Tibial nerve (tissue), 4 donors: ENCODE results near the gene DIP2B.

ENCODE experiments used
- EP300 ChIP-seq, 2 donors: sonication (generic); formaldehyde crosslinking; IDR thresholded peaks; one replicate each; pipeline ENCODE4 v1.6.1; 2017; ENCODE audit warnings: antibody characterized with exemption in 2 of 2, mild to moderate bottlenecking in 1 of 2
- TF ChIP-seq, protein P1 (sequence below), 5 experiments: fragments of 200-600 bp in 3 of 5; fragments of 450-650 bp in 2 of 5; sonication (generic) in 3 of 5; IDR thresholded peaks; one replicate each; pipeline ENCODE4 v1.5.1; 2016 to 2019; ENCODE audit warnings: antibody characterized with exemption in 5 of 5, mild to moderate bottlenecking in 3 of 5, moderate library complexity in 2 of 5

- no peak for TF ChIP-seq EP300 (IDR thresholded peaks at IDR 0.05)
- TF ChIP-seq, protein P1, sequence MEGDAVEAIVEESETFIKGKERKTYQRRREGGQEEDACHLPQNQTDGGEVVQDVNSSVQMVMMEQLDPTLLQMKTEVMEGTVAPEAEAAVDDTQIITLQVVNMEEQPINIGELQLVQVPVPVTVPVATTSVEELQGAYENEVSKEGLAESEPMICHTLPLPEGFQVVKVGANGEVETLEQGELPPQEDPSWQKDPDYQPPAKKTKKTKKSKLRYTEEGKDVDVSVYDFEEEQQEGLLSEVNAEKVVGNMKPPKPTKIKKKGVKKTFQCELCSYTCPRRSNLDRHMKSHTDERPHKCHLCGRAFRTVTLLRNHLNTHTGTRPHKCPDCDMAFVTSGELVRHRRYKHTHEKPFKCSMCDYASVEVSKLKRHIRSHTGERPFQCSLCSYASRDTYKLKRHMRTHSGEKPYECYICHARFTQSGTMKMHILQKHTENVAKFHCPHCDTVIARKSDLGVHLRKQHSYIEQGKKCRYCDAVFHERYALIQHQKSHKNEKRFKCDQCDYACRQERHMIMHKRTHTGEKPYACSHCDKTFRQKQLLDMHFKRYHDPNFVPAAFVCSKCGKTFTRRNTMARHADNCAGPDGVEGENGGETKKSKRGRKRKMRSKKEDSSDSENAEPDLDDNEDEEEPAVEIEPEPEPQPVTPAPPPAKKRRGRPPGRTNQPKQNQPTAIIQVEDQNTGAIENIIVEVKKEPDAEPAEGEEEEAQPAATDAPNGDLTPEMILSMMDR (IDR thresholded peaks at IDR 0.05), result no peak
These were observed 116.2 kb downstream of the DIP2B start for GRCh38 chr12:50620978-50621360.
